Osteocyte (in vitro differentiated cells): ENCODE results near the gene TPSD1. TPM values are rescaled to one million over a fixed set of nuclear protein-coding genes. Genes with fewer than 3 reads are reported as not detected.

ENCODE experiments used
- DNase-seq: peaks from one replicate; pipeline ENCODE4 v3.0.0; 2021; ENCODE audit warnings: mixed read lengths; ENCODE audit not compliant: unreplicated experiment; ENCODE audit errors: extremely low spot score
- H3K27ac Mint-ChIP-seq: one replicate; pipeline ENCODE4 v1.8.0; 2021; ENCODE audit warnings: mild to moderate bottlenecking, mixed read lengths; ENCODE audit not compliant: unreplicated experiment
- H3K27me3 Mint-ChIP-seq: one replicate; pipeline ENCODE4 v1.8.0; 2021; ENCODE audit warnings: mixed read lengths; ENCODE audit not compliant: unreplicated experiment
- H3K36me3 Mint-ChIP-seq: one replicate; pipeline ENCODE4 v1.8.0; 2021; ENCODE audit warnings: mixed read lengths; ENCODE audit not compliant: unreplicated experiment
- H3K4me1 Mint-ChIP-seq: one replicate; pipeline ENCODE4 v1.8.0; 2021; ENCODE audit warnings: mixed read lengths; ENCODE audit not compliant: unreplicated experiment
- H3K4me3 Mint-ChIP-seq: one replicate; pipeline ENCODE4 v1.8.0; 2021; ENCODE audit warnings: mild to moderate bottlenecking, moderate library complexity, mixed read lengths; ENCODE audit not compliant: unreplicated experiment
- H3K9me3 Mint-ChIP-seq: one replicate; pipeline ENCODE4 v1.8.0; 2021; ENCODE audit warnings: mixed read lengths; ENCODE audit not compliant: unreplicated experiment
- total RNA-seq: library from RNA; stranded (reverse); gene quantifications from 2 replicates; pipeline ENCODE4 v1.2.1, GENCODE V29; 2021
- TF ChIP-seq, protein P1 (sequence below): fragments of 200-600 bp; sonication (generic); IDR thresholded peaks from 2 replicates; pipeline ENCODE4 v1.5.0; 2021; ENCODE audit warnings: antibody characterized with exemption, mild to moderate bottlenecking, moderate library complexity

The TPSD1 gene
- total RNA-seq, 1 donor from 2014 or later, result not detected

- TF ChIP-seq, protein P1, sequence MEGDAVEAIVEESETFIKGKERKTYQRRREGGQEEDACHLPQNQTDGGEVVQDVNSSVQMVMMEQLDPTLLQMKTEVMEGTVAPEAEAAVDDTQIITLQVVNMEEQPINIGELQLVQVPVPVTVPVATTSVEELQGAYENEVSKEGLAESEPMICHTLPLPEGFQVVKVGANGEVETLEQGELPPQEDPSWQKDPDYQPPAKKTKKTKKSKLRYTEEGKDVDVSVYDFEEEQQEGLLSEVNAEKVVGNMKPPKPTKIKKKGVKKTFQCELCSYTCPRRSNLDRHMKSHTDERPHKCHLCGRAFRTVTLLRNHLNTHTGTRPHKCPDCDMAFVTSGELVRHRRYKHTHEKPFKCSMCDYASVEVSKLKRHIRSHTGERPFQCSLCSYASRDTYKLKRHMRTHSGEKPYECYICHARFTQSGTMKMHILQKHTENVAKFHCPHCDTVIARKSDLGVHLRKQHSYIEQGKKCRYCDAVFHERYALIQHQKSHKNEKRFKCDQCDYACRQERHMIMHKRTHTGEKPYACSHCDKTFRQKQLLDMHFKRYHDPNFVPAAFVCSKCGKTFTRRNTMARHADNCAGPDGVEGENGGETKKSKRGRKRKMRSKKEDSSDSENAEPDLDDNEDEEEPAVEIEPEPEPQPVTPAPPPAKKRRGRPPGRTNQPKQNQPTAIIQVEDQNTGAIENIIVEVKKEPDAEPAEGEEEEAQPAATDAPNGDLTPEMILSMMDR, result no peak
- Mint-ChIP-seq H3K27me3 (peaks cover 8% of the 10 kb centered on the region), H3K4me1 (peaks cover 14% of the 10 kb centered on the region), H3K27ac (no peak overlapping the region), H3K4me3 (no peak overlapping the region), H3K36me3 (no peaks in the 10 kb centered on the region), H3K9me3 (no peaks in the 10 kb centered on the region)
- peak; percentile 82 for DNase-seq
Measured at GRCh38 chr16:1279945-1280589, 24.2 kb downstream of the TPSD1 start.

DNA sequence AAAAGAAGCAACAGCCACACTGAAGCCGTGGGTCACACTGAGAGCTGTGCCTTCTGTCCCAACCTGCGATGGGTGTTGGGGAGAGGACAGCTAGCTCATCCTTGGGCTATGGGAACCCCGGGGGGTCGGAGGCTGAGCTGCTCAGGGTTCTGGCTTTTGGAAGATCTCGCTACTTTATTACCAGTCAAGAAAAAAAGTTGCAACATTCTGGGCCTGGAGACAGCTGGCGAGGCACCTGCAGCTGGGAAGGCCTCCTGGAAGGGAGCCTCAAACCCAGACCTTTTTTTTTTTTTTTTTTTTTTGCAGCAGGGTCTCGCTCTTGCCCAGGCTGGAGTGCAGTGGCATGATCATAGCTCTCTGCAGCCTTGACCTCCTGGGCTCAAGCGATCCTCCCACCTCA, 24.9 kb downstream of the TPSD1 start:
- TF ChIP-seq, protein P1, result no peak
- H3K27ac Mint-ChIP-seq, result no peak overlapping the region
- no peak for DNase-seq

GRCh38 chr16:1281517-1281916, 25.6 kb downstream of the TPSD1 start:
- Mint-ChIP-seq H3K4me3 (no peak overlapping the region), H3K27ac (no peak overlapping the region), H3K4me1 (peaks cover 14% of the 10 kb centered on the region), H3K9me3 (no peaks in the 10 kb centered on the region), H3K27me3 (peaks cover 8% of the 10 kb centered on the region), H3K36me3 (no peaks in the 10 kb centered on the region)
- DNase-seq, result no peak
- TF ChIP-seq, protein P1, result no peak

More for the DNA sequence above, 24.9 kb downstream of the TPSD1 start:
- H3K9me3 Mint-ChIP-seq, result no peaks in the 10 kb centered on the region
- H3K36me3 Mint-ChIP-seq, result no peaks in the 10 kb centered on the region
- H3K4me1 Mint-ChIP-seq, result peaks cover 14% of the 10 kb centered on the region
- peaks cover 4% of the 10 kb centered on the region for H3K27me3 Mint-ChIP-seq
- no peak overlapping the region for H3K4me3 Mint-ChIP-seq

DNA sequence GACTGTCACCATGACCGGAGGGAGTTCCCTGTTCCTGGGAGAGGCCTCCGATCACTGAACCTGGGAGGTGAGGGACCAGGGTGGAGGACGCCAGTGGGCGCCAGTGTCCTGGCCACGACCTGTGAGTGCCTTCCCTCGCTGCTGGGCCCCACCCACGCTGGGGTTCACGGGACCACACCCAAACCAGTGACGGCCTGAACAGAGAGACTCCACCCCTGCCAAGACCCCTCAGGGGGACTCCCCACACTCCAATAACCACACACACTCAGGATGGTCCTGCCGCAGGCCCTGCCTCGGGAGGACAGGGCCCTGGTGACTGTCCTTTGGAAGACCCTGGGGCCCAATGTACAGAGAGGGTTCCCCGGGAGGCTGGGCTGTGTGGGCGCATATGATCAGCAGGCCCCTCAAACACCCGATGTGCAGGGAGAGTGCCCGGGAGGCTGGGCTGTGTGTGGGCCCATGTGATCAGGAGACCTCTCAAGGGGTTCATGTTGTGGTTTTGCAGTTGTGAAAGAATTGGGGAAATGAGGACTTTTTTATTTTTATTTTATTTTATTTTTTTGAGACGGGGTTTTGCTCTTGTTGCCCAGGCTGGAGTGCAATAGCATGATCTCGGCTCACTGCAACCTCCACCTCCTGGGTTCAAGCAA, 26.6 kb downstream of the TPSD1 start:
- H3K27me3 Mint-ChIP-seq, result peaks cover 8% of the 10 kb centered on the region
- peaks cover 14% of the 10 kb centered on the region for H3K4me1 Mint-ChIP-seq
- H3K4me3 Mint-ChIP-seq, result no peak overlapping the region
- H3K9me3 Mint-ChIP-seq, result no peaks in the 10 kb centered on the region
- H3K27ac Mint-ChIP-seq, result no peak overlapping the region
- H3K36me3 Mint-ChIP-seq, result no peaks in the 10 kb centered on the region
- TF ChIP-seq, protein P1, result no peak
- peak; percentile 82 for DNase-seq

DNA sequence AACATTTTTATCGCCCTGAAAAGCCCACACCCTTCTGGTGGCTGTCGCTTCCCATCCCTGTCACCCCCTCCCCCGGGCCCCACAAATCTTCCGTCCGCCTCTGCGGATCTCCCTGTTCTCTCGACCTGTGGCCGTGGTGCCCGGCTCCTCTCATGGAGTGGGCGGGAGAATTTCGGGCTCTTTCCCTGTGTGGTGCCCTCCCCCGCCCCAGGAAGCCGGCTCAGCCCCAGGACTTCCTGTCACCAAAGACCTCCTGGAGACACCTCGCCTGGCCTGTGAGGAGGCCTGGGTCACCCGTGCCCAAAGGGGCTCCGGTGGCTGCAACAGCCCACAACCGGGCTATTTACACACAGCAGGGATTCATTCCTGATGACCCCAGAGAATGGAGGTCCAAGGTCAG, 27.4 kb downstream of the TPSD1 start:
- H3K9me3 Mint-ChIP-seq, result no peaks in the 10 kb centered on the region
- TF ChIP-seq, protein P1, result no peak
- DNase-seq, result no peak
- H3K27me3 Mint-ChIP-seq, result peaks cover 15% of the 10 kb centered on the region
- no peak overlapping the region for H3K4me3 Mint-ChIP-seq
- H3K36me3 Mint-ChIP-seq, result no peaks in the 10 kb centered on the region
- peaks cover 11% of the 10 kb centered on the region for H3K4me1 Mint-ChIP-seq
- no peak overlapping the region for H3K27ac Mint-ChIP-seq
